ENCODE results near the gene LIF.
A peak's percentile ranks its signal among the peaks of the same experiment; 100 is the strongest.

LIF gene

DNA sequence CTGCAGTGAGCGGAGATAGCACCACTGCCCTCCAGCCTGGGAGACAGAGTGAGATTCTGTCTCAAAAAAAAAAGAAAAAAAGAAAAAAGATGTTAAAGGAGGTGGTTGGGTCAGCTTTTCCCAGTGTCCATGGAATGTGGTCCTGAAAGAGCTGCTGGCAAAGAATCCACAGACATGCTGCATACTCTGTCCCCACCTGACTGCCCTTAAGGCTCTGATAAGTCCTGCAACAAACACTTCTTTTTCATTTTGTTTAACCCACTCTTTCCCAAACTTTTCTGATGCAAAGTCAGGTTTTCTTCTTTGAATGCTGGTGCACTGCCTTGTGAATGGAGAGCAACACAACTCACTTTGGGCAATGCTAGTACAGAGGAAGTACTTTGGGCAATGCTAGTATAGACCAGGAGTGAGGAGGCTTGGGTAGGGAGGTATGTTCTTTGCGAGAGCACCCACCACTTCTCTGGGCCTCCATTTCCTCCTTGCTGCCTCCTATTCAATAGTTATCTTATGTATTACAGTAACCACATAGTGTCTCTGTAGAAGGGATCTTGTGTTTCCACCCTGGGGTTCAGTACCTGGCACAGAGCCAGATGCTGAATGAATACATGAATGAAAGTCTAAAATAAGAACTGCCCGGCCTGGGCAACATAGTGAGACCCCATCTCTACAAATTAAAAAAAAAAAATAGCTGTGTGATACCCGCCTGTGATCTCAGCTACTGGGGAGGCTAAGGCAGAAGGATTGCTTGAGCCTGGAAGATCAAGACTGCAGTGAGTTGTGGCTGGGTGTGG lies 18.9 kb downstream of the LIF start:
- no peaks in the 10 kb centered on the region for H3K4me1 ChIP-seq
- H3K4me3 ChIP-seq (ENCODE audit: low read depth, low read length), result no peak overlapping the region
- DNase-seq, result no peak
- H3K36me3 ChIP-seq, result no peaks in the 10 kb centered on the region
- no peaks in the 10 kb centered on the region; the same call in 1 of the 2 replicates for H3K9me3 ChIP-seq
- H3K27me3 ChIP-seq, result no peaks in the 10 kb centered on the region
- TF ChIP-seq CTCF (IDR thresholded peaks at IDR 0.05; ENCODE audit: low read depth, low read length), result no peak

GRCh38 chr22:30226192-30226832 lies 20.2 kb downstream of the LIF start:
- TF ChIP-seq CTCF (IDR thresholded peaks at IDR 0.05; ENCODE audit: low read depth, low read length), result no peak
- DNase-seq, result no peak
- Histone ChIP-seq H3K9me3 (no peaks in the 10 kb centered on the region; the same call in 1 of the 2 replicates), H3K4me3 (ENCODE audit: low read depth, low read length) (no peak overlapping the region), H3K27me3 (no peaks in the 10 kb centered on the region), H3K36me3 (no peaks in the 10 kb centered on the region), H3K4me1 (no peaks in the 10 kb centered on the region)

DNA sequence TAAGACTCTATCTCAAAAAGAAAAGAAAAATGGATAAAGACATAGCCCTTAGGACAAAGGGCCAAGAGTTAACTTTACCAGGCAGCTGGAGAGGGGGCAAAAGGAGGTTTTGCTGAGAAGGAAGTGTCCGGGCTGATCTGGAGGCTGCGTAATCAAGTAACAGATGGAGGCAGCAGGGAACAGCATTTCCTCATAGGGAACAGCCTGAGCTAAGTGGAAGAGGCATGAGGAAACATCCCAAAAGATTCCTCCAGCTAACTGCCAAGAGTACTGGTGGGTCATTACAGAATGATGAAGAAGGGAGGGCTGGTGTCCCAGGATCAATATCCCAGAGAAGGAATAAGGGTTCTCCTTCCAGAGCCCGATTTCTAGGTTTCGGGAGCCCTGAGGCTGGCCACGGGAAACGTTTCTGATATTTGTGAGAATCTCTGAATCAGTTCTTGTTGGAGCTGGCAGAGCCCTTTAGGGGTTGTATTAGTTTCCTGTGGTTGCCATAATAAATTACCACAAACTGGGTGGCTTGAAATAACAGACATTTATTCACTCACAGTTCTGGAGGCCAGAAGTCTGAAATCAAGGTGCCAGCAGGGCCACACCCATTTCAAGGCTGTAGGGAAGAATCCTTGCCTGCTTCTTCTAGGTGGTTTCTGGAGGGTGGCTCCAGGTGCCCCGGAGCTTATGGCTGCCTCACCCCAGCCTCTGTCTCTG lies 21.2 kb downstream of the LIF start:
- Histone ChIP-seq H3K27me3 (no peaks in the 10 kb centered on the region; the same call in 1 of the 2 replicates), H3K4me3 (ENCODE audit: low read depth, low read length) (no peak overlapping the region), H3K4me1 (no peaks in the 10 kb centered on the region), H3K36me3 (no peaks in the 10 kb centered on the region), H3K9me3 (no peaks in the 10 kb centered on the region; the same call in 1 of the 2 replicates)
- no peak for TF ChIP-seq CTCF (IDR thresholded peaks at IDR 0.05; ENCODE audit: low read depth, low read length)
- no peak for DNase-seq

GRCh38 chr22:30224161-30224857 lies 22.2 kb downstream of the LIF start:
- no peaks in the 10 kb centered on the region; the same call in 1 of the 2 replicates for H3K9me3 ChIP-seq
- H3K27me3 ChIP-seq, result no peaks in the 10 kb centered on the region; the same call in 1 of the 2 replicates
- DNase-seq, result no peak
- H3K36me3 ChIP-seq, result no peaks in the 10 kb centered on the region
- H3K4me3 ChIP-seq (ENCODE audit: low read depth, low read length), result no peak overlapping the region
- TF ChIP-seq CTCF (IDR thresholded peaks at IDR 0.05; ENCODE audit: low read depth, low read length), result peak; percentile 17; the same call in 1 of the 2 replicates
- no peaks in the 10 kb centered on the region for H3K4me1 ChIP-seq

GRCh38 chr22:30223303-30223702 lies 23.3 kb downstream of the LIF start:
- TF ChIP-seq CTCF (IDR thresholded peaks at IDR 0.05; ENCODE audit: low read depth, low read length), result no peak
- no peaks in the 10 kb centered on the region; the same call in 1 of the 2 replicates for H3K27me3 ChIP-seq
- H3K9me3 ChIP-seq, result no peaks in the 10 kb centered on the region; the same call in 1 of the 2 replicates
- H3K36me3 ChIP-seq, result no peaks in the 10 kb centered on the region
- DNase-seq, result no peak
- no peaks in the 10 kb centered on the region for H3K4me1 ChIP-seq
- H3K4me3 ChIP-seq (ENCODE audit: low read depth, low read length), result no peak overlapping the region
